NT2/D1 (cell line): ENCODE results near the gene TMEM150A.

Source experiments
- SUZ12 ChIP-seq: IDR thresholded peaks from 2 replicates; pipeline ENCODE4 v1.6.1; 2011; ENCODE audit not compliant: insufficient read length, insufficient read depth; ENCODE audit errors: extremely low read depth
- YY1 ChIP-seq: IDR thresholded peaks from 2 replicates; pipeline ENCODE4 v1.6.1; 2011; ENCODE audit not compliant: insufficient read length, insufficient read depth
- ZNF274 ChIP-seq: IDR thresholded peaks from 2 replicates; pipeline ENCODE4 v1.6.1; 2011; ENCODE audit warnings: mild to moderate bottlenecking, low read depth, low read length

DNA sequence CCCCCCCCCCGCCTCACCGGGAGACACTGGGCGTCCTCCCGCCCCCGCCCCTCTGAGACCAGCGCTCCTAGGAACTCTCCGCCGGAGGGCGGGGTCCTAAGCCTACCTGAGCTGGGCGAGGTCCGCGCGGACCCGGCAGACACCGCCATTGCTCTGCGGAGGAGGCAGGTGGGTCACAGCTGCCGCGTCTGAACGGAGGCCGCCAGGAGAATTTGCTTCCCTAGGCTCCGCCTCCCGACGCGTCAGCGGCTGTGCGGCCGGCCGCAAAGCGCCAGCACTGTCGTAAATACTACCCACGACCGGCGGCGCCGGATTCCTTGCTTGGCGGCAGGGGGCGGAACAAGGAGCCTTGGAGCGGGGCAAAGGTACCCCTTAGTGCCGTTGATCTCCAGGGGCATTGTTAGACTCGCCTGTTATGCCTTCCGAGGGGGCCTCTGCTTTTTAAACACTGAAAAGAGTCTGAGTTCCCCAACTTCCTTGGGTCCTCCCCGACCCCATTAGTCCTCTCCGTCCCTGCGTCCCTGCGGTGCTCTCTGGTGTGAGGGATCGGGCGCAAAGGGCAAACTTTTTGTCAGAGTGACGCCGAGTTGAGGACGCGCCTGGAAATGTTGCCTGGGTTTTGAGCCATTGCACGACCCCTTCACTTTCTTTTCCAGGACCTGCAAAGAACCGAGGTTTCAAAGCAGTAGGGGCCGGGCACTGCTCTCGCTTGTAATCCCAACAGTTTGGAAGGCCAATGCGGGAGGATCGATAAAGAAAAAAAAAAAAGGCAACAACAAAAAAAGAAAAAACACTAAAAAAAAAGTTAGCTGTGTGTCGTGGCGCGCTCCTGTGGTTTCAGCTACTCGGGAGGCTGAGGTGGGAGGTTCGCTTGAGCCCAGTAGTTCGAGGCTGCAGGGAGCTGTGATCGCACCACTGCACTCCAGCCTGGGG is 41.0 kb downstream of the TMEM150A start, which contains the start of gene GGCX:
- TF ChIP-seq YY1 = peak; percentile 51
- TF ChIP-seq ZNF274 = no peak
- TF ChIP-seq SUZ12 = no peak
